ENCODE data around the gene VPS16. TPM values are rescaled to one million over a fixed set of nuclear protein-coding genes. Genes with fewer than 3 reads are reported as not detected.

Gene VPS16
- total and polyA plus RNA-seq, 2 experiments from 2014 or later = 24.2 to 35.2 TPM

DNA sequence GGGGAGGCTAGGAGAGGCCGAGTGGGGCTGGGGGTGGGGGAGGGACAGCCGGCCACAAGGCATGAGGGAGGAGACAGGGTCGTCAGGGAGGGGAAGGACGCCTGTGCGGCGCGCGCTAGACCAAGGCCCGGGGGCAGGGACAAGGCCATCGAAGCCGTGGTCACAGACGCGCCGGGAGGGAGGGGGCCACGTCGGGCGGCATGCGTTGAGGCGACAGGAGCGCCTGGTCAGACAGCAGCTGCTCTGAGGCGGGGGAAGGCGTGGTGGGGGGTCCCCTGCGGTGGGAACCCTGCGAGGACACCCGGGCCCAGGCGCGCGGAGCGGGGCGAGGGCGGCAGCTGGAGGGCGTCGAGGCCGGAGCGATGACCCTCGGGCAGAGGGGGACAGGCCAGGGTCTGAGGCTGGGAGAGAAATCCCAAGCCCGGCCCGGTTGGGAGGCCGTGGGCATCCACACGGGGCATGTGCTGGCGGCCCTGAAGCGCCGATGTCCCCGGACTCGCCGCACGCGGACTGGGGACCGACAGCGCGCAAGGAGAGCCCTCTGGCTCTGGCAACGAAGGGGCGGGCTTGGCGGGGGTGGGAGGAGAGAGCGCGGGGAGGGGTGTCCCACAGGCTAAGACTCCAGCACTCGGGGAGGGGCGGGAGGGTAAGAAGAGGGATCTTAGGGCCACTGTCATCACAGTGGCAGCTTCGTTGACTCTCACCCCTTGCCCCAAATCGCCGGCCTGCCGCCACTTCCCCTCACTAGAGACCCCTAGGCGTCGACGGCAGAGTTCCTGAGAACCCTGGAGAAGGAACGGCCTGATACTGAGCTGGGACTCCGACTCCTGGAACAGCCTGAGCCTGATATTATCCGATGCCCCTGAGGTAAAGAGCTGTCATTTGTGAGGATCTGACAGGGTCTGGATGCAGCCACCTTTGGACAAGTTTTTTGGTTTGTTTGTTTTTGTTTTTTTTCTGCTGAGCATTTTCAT is 19.4 kb upstream of the VPS16 start:
- no peaks in the 10 kb centered on the region for H3K36me3 ChIP-seq (ENCODE audit: low read depth)
- no peak for DNase-seq
- no peak overlapping the region for H3K4me3 ChIP-seq
- WGBS, 2 experiments (ENCODE audit: low coverage in 1 of 2, low lambda C conversion rate in 2 of 2, missing lambda C conversion rate in 2 of 2) = 7 to 15% methylated on average over 34 to 64 of the region's 68 CpGs
- H3K9ac ChIP-seq = no peak overlapping the region
- TF ChIP-seq EZH2phosphoT487 (IDR thresholded peaks at IDR 0.05; ENCODE audit: insufficient read depth, low read depth) (no peak), EZH2 (IDR thresholded peaks at IDR 0.05; ENCODE audit: insufficient read depth, poor library complexity, severe bottlenecking) (peak; percentile 79)
- no peaks in the 10 kb centered on the region for H3K4me1 ChIP-seq (ENCODE audit: insufficient read depth)
- H3K27ac ChIP-seq = no peak overlapping the region
- no peaks in the 10 kb centered on the region for H3K79me2 ChIP-seq (ENCODE audit: insufficient read depth)
- no peaks in the 10 kb centered on the region for H3K9me3 ChIP-seq (ENCODE audit: low read depth)
- in situ Hi-C loops (cut with MboI) = no loop called here
- peaks cover 18% of the 10 kb centered on the region for H3K27me3 ChIP-seq (replicated peaks; ENCODE audit: insufficient read depth)
- no peaks in the 10 kb centered on the region for H3K9me2 ChIP-seq (ENCODE audit: insufficient read depth)
- 0 out of 2 replicates have a peak, but pooled peaks cover 7% of the 10 kb centered on the region for H3F3A ChIP-seq (ENCODE audit: insufficient read depth)
- H3K4me2 ChIP-seq (ENCODE audit: unreplicated experiment) = no peak overlapping the region
- H2AFZ ChIP-seq = no peak overlapping the region
- H4K20me1 ChIP-seq (ENCODE audit: insufficient read depth) = no peaks in the 10 kb centered on the region

- no peak overlapping the region for H3K27ac ChIP-seq
- H3F3A ChIP-seq (ENCODE audit: insufficient read depth) = 0 out of 2 replicates have a peak, but pooled peaks cover 7% of the 10 kb centered on the region
- WGBS, 2 experiments (ENCODE audit: low coverage in 1 of 2, low lambda C conversion rate in 2 of 2, missing lambda C conversion rate in 2 of 2) = 0 to 4% methylated on average over 3 to 5 of the region's 5 CpGs
- TF ChIP-seq EZH2 (IDR thresholded peaks at IDR 0.05; ENCODE audit: insufficient read depth, poor library complexity, severe bottlenecking) (no peak), EZH2phosphoT487 (IDR thresholded peaks at IDR 0.05; ENCODE audit: insufficient read depth, low read depth) (no peak)
- H3K9me3 ChIP-seq (ENCODE audit: low read depth) = no peaks in the 10 kb centered on the region
- H3K27me3 ChIP-seq (replicated peaks; ENCODE audit: insufficient read depth) = peaks cover 18% of the 10 kb centered on the region
- H3K4me3 ChIP-seq = no peak overlapping the region
- no peaks in the 10 kb centered on the region for H3K79me2 ChIP-seq (ENCODE audit: insufficient read depth)
- H3K9ac ChIP-seq = no peak overlapping the region
- no peak overlapping the region for H2AFZ ChIP-seq
- H3K9me2 ChIP-seq (ENCODE audit: insufficient read depth) = no peaks in the 10 kb centered on the region
- H3K36me3 ChIP-seq (ENCODE audit: low read depth) = no peaks in the 10 kb centered on the region
- in situ Hi-C loops (cut with MboI) = no loop called here
- no peaks in the 10 kb centered on the region for H3K4me1 ChIP-seq (ENCODE audit: insufficient read depth)
- DNase-seq = peak; percentile 30
- no peaks in the 10 kb centered on the region for H4K20me1 ChIP-seq (ENCODE audit: insufficient read depth)
- H3K4me2 ChIP-seq (ENCODE audit: unreplicated experiment) = peak overlapping the region; percentile 34
Measured at GRCh38 chr20:2822073-2822472, 18.5 kb upstream of the VPS16 start.

DNA sequence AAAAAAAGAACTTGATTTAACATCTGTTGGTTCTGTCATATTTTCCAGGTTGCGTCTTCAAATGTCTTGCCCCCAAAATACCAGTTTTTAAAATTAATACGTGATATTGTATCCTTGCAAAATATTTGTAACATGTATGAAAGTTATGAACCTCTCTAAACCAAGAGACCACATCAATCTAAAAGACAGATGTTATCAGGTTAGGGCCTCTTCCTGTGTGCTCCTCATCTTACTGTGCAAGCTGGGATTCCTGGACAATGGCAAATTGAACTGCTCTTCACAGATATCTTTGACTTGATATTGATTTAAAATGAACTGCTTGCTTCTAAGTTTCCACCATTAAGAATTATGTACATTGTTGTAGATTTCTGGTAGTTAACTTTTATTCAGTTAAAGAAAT is 14.8 kb upstream of the VPS16 start:
- H3K27me3 ChIP-seq (replicated peaks; ENCODE audit: insufficient read depth) = peaks cover 8% of the 10 kb centered on the region
- no peaks in the 10 kb centered on the region for H3K9me2 ChIP-seq (ENCODE audit: insufficient read depth)
- H3K79me2 ChIP-seq (ENCODE audit: insufficient read depth) = no peaks in the 10 kb centered on the region
- WGBS, 2 experiments (ENCODE audit: low coverage in 1 of 2, low lambda C conversion rate in 2 of 2, missing lambda C conversion rate in 2 of 2) = 93 to 96% methylated on average over 2 of the region's 2 CpGs
- H3K4me1 ChIP-seq (ENCODE audit: insufficient read depth) = no peaks in the 10 kb centered on the region
- TF ChIP-seq EZH2 (IDR thresholded peaks at IDR 0.05; ENCODE audit: insufficient read depth, poor library complexity, severe bottlenecking) (no peak), EZH2phosphoT487 (IDR thresholded peaks at IDR 0.05; ENCODE audit: insufficient read depth, low read depth) (no peak)
- H4K20me1 ChIP-seq (ENCODE audit: insufficient read depth) = no peaks in the 10 kb centered on the region
- H3K9me3 ChIP-seq (ENCODE audit: low read depth) = no peaks in the 10 kb centered on the region
- no peak overlapping the region for H3K27ac ChIP-seq
- H2AFZ ChIP-seq = no peak overlapping the region
- no peak overlapping the region for H3K4me3 ChIP-seq
- no peak for DNase-seq
- no peak overlapping the region for H3K4me2 ChIP-seq (ENCODE audit: unreplicated experiment)
- no peaks in the 10 kb centered on the region for H3K36me3 ChIP-seq (ENCODE audit: low read depth)
- no peak overlapping the region for H3K9ac ChIP-seq
- no peaks in the 10 kb centered on the region for H3F3A ChIP-seq (ENCODE audit: insufficient read depth)
- in situ Hi-C loops (cut with MboI) = no loop called here

GRCh38 chr20:2826655-2827054 is 13.9 kb upstream of the VPS16 start:
- Histone ChIP-seq H3K79me2 (ENCODE audit: insufficient read depth) (no peaks in the 10 kb centered on the region), H3K36me3 (ENCODE audit: low read depth) (no peaks in the 10 kb centered on the region), H3F3A (ENCODE audit: insufficient read depth) (peaks cover 2% of the 10 kb centered on the region; the same call in 1 of the 2 replicates), H3K9me3 (ENCODE audit: low read depth) (no peaks in the 10 kb centered on the region), H3K4me3 (no peak overlapping the region), H4K20me1 (ENCODE audit: insufficient read depth) (no peaks in the 10 kb centered on the region), H3K4me1 (ENCODE audit: insufficient read depth) (peaks cover 1% of the 10 kb centered on the region; the same call in 1 of the 2 replicates), H3K9me2 (ENCODE audit: insufficient read depth) (no peaks in the 10 kb centered on the region), H2AFZ (no peak overlapping the region), H3K27ac (no peak overlapping the region), H3K9ac (no peak overlapping the region), H3K27me3 (replicated peaks; ENCODE audit: insufficient read depth) (peaks cover 1% of the 10 kb centered on the region), H3K4me2 (ENCODE audit: unreplicated experiment) (no peak overlapping the region)
- 75 to 77% methylated on average over 4 of the region's 4 CpGs for WGBS, 2 experiments (ENCODE audit: low coverage in 1 of 2, low lambda C conversion rate in 2 of 2, missing lambda C conversion rate in 2 of 2)
- TF ChIP-seq EZH2phosphoT487 (IDR thresholded peaks at IDR 0.05; ENCODE audit: insufficient read depth, low read depth) (no peak), EZH2 (IDR thresholded peaks at IDR 0.05; ENCODE audit: insufficient read depth, poor library complexity, severe bottlenecking) (no peak)
- in situ Hi-C loops (cut with MboI) = no loop called here
- DNase-seq = no peak
